Panc1 (cell line): ENCODE results near the gene ITPKC. TPM values are rescaled to one million over a fixed set of nuclear protein-coding genes. Genes with fewer than 3 reads are reported as not detected.

Experiments used
- ATAC-seq: fragments of 200-7000 bp; cut with Tn5 transposase; 2 replicates; pipeline ENCODE4 v1.9.1; 2020; ENCODE audit warnings: mild to moderate bottlenecking, moderate library complexity
- BruUV-seq: library from RNA; stranded (reverse); fragments of 400-500 nt; replicated peaks from 2 replicates; lab custom pipeline; 2021; lab: Mats Ljungman, UMichigan
- CTCF ChIA-PET: fragments of 300-600 bp; sonication (Branson Sonifier 250); formaldehyde crosslinking; loops from one replicate; lab custom pipeline; 2022; ENCODE audit warnings: antibody characterized with exemption; lab: Charles Lee
- POLR2A ChIA-PET: fragments of 300-600 bp; sonication (Branson Sonifier 250); formaldehyde crosslinking; loops from one replicate; lab custom pipeline; 2022; ENCODE audit warnings: antibody characterized with exemption; lab: Charles Lee
- DNase-seq: peaks from one replicate; pipeline ENCODE4 v3.0.0-alpha.2; 2010; ENCODE audit warnings: low read depth, low spot score
- H3K27ac ChIP-seq: 2 replicates; pipeline ENCODE4 v1.5.1; 2011; ENCODE audit warnings: mild to moderate bottlenecking, low read length, inconsistent platforms
- H3K27me3 ChIP-seq: fragments of 200-500 bp; sonication (Bioruptor generic); 2 replicates; pipeline ENCODE4 v1.6.0; 2014; ENCODE audit warnings: low read length, inconsistent platforms; ENCODE audit not compliant: control insufficient read depth, insufficient read depth
- H3K36me3 ChIP-seq: fragments of 200-500 bp; sonication (Bioruptor generic); 2 replicates; pipeline ENCODE4 v1.5.1; 2014; ENCODE audit warnings: inconsistent platforms, mild to moderate bottlenecking, low read length, moderate library complexity; ENCODE audit not compliant: control insufficient read depth, insufficient read depth
- H3K4me1 ChIP-seq: 2 replicates; pipeline ENCODE4 v1.5.1; 2011; ENCODE audit warnings: inconsistent platforms, mild to moderate bottlenecking, low read length, moderate library complexity; ENCODE audit not compliant: control insufficient read depth, insufficient read depth
- H3K4me3 ChIP-seq, 2 experiments: 2 replicates each; pipeline ENCODE4 v1.5.1; 2011 to 2012; ENCODE audit warnings: low read depth in 2 of 2, low read length in 2 of 2, mild to moderate bottlenecking in 2 of 2, inconsistent platforms in 1 of 2, moderate library complexity in 1 of 2
- H3K9me3 ChIP-seq: fragments of 200-500 bp; sonication (Bioruptor generic); 2 replicates; pipeline ENCODE4 v1.5.1; 2014; ENCODE audit warnings: low read depth, mild to moderate bottlenecking, inconsistent platforms, low read length, moderate library complexity; ENCODE audit not compliant: control insufficient read depth, insufficient read depth
- CTCF ChIP-seq: fragments of 450-650 bp; IDR thresholded peaks from 2 replicates; pipeline ENCODE4 v1.5.1; 2017; ENCODE audit warnings: mild to moderate bottlenecking
- POLR2AphosphoS5 ChIP-seq: IDR thresholded peaks from 2 replicates; pipeline ENCODE4 v1.6.1; 2012; ENCODE audit warnings: mild to moderate bottlenecking, low read depth, low read length, moderate library complexity
- SIN3A ChIP-seq: IDR thresholded peaks from 2 replicates; pipeline ENCODE4 v1.6.1; 2012; ENCODE audit warnings: low read depth, mild to moderate bottlenecking, low read length, moderate library complexity, borderline replicate concordance; ENCODE audit not compliant: insufficient read depth
- TCF7L2 ChIP-seq: IDR thresholded peaks from 2 replicates; pipeline ENCODE4 v1.6.1; 2011; ENCODE audit warnings: mild to moderate bottlenecking, low read depth, low read length, inconsistent platforms
- in situ Hi-C: cut with HindIII; loops from 2 replicates; pipeline ENCODE4 v1.10.0; 2016; ENCODE audit warnings: low sequenced_read_pairs, low pct_unique_long_range_greater_than_20kb
- intact Hi-C: fragments of 100-400 bp; cut with micrococcal nuclease; formaldehyde crosslinking; loops from one replicate; pipeline ENCODE4 v1.10.0; 2022; ENCODE audit not compliant: unreplicated experiment
- total RNA-seq: library from RNA; stranded (reverse); gene quantifications from one replicate; pipeline ENCODE4 v1.2.1, GENCODE V29; 2021; ENCODE audit not compliant: unreplicated experiment
- TF ChIP-seq, protein P1 (sequence below), 2 experiments: IDR thresholded peaks; 2 replicates each; pipeline ENCODE4 v1.6.1; 2011 to 2012; ENCODE audit warnings: low read depth in 2 of 2, control low read depth in 1 of 2, low read length in 1 of 2, mild to moderate bottlenecking in 1 of 2, moderate library complexity in 1 of 2; ENCODE audit not compliant: insufficient read depth in 1 of 2

Gene ITPKC
- total RNA-seq, 1 experiment from 2014 or later, result 7.2 TPM

DNA sequence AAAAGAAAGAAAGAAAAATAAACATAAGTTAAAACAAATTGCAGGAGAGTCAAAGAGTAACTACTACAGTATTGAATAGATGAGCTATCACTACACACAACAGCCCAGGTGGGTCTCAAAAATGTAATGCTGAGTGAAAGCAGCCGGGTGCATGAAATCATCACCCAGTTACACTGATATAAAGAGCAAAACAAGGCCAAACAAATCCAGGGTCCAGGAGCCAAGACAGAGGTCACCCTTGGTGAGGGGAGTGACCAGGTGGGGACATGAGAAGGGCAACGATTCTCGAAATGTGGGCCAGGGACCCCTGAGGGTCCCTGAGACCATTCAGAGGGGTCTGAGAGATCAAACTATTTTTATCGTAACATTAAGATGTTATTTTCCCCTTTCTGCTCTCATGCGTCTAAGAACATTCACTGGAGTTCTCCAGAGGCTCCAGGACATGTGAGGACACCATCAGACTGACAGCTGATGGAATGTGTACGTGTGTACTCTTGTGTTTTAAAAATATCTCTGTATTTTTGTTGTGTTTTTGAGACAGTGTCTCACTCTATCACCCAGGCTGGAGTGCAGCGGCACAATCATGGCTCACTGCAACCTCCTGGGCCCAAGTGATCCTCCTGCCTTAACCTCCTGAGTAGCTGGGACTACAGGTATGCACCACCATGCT is 10.8 kb upstream of the ITPKC start:
- intact Hi-C loops, result no loop called here
- no peaks in the 10 kb centered on the region for H3K9me3 ChIP-seq
- BruUV-seq, result no TSS peak
- no peak for ATAC-seq
- in situ Hi-C loops, result no loop called here
- ChIA-PET CTCF (no interaction called here), POLR2A (no interaction called here)
- H3K27ac ChIP-seq, result no peak overlapping the region
- H3K36me3 ChIP-seq, result no peaks in the 10 kb centered on the region
- no peak for DNase-seq
- no peaks in the 10 kb centered on the region for H3K4me1 ChIP-seq
- TF ChIP-seq POLR2AphosphoS5, result no peak
- TF ChIP-seq CTCF, result no peak
- TF ChIP-seq, protein P1, sequence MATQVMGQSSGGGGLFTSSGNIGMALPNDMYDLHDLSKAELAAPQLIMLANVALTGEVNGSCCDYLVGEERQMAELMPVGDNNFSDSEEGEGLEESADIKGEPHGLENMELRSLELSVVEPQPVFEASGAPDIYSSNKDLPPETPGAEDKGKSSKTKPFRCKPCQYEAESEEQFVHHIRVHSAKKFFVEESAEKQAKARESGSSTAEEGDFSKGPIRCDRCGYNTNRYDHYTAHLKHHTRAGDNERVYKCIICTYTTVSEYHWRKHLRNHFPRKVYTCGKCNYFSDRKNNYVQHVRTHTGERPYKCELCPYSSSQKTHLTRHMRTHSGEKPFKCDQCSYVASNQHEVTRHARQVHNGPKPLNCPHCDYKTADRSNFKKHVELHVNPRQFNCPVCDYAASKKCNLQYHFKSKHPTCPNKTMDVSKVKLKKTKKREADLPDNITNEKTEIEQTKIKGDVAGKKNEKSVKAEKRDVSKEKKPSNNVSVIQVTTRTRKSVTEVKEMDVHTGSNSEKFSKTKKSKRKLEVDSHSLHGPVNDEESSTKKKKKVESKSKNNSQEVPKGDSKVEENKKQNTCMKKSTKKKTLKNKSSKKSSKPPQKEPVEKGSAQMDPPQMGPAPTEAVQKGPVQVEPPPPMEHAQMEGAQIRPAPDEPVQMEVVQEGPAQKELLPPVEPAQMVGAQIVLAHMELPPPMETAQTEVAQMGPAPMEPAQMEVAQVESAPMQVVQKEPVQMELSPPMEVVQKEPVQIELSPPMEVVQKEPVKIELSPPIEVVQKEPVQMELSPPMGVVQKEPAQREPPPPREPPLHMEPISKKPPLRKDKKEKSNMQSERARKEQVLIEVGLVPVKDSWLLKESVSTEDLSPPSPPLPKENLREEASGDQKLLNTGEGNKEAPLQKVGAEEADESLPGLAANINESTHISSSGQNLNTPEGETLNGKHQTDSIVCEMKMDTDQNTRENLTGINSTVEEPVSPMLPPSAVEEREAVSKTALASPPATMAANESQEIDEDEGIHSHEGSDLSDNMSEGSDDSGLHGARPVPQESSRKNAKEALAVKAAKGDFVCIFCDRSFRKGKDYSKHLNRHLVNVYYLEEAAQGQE (IDR thresholded peaks at IDR 0.05; ENCODE audit: insufficient read depth in 1 of 2, low read depth in 2 of 2, low read length in 1 of 2), result no peak
- no peak for TF ChIP-seq SIN3A
- TF ChIP-seq TCF7L2, result no peak
- H3K27me3 ChIP-seq, result no peaks in the 10 kb centered on the region
- no peak overlapping the region for H3K4me3 ChIP-seq

DNA sequence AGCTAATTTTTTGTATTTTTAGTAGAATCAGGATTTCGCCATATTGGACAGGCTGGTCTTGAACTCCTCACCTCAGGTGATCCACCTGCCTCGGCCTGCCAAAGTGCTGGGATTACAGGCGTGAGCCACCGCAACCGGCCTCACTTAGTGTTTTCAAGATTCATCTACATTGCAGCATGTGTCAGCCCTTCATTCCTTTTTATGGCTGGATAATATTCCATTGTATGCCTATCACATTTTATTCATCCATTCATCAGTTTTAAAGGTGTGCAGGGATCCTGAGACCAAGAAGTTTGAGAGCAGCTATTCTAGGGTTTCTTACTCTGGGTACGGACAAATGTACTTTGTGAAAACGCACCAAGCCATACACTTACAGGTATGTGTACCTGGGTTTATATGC is 9.3 kb upstream of the ITPKC start:
- H3K27me3 ChIP-seq, result no peaks in the 10 kb centered on the region
- in situ Hi-C loops (no loop called here), intact Hi-C loops (no loop called here)
- no peaks in the 10 kb centered on the region for H3K4me1 ChIP-seq
- BruUV-seq, result no TSS peak
- H3K27ac ChIP-seq, result no peak overlapping the region
- POLR2A ChIA-PET, result no interaction called here
- H3K9me3 ChIP-seq, result no peaks in the 10 kb centered on the region
- TF ChIP-seq POLR2AphosphoS5 (no peak), CTCF (no peak), TCF7L2 (no peak), SIN3A (no peak)
- TF ChIP-seq, protein P1 (IDR thresholded peaks at IDR 0.05; ENCODE audit: insufficient read depth in 1 of 2, low read depth in 2 of 2, low read length in 1 of 2), result no peak
- no peaks in the 10 kb centered on the region for H3K36me3 ChIP-seq
- DNase-seq (no peak), ATAC-seq (no peak)
- CTCF ChIA-PET, result no interaction called here
- H3K4me3 ChIP-seq, result no peak overlapping the region
